OCI-LY7 (cell line): Measurements from ENCODE around the gene HIVEP3.

Experiments used
- EZH2phosphoT487 ChIP-seq: fragments of 200-600 bp; sonication (generic); IDR thresholded peaks from 2 replicates; pipeline ENCODE4 v1.6.1; 2018; ENCODE audit warnings: low read depth, borderline replicate concordance, mild to moderate bottlenecking, mixed run types, antibody characterized with exemption, low read length, moderate library complexity, mixed read lengths
- TF ChIP-seq, protein P1 (sequence below): fragments of 200-600 bp; sonication (generic); conservative IDR thresholded peaks from 2 replicates; pipeline ENCODE4 v1.5.1; 2014; ENCODE audit warnings: mild to moderate bottlenecking, antibody characterized with exemption, low read length, moderate library complexity, mixed read lengths

DNA sequence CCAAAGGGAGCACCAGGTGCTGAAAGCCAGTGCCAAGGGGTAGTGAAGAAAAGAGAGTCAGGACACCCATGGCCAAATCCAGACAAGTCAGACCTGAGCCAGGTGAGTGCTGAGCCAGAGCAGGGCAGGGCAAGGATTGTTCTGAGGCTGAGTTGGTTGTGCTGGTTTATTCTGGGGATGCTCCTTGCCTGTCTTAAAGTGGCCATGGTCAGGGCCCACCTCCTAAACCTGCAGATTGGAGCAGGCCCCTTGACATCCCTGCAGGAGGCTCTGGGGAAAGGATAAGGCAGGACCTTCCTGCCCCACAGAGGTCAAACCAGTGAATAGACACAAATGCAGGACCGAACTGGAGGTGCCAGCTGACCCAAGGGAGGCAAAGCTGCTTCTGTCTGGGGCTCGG, 138.4 kb downstream of the HIVEP3 start:
- TF ChIP-seq, protein P1, sequence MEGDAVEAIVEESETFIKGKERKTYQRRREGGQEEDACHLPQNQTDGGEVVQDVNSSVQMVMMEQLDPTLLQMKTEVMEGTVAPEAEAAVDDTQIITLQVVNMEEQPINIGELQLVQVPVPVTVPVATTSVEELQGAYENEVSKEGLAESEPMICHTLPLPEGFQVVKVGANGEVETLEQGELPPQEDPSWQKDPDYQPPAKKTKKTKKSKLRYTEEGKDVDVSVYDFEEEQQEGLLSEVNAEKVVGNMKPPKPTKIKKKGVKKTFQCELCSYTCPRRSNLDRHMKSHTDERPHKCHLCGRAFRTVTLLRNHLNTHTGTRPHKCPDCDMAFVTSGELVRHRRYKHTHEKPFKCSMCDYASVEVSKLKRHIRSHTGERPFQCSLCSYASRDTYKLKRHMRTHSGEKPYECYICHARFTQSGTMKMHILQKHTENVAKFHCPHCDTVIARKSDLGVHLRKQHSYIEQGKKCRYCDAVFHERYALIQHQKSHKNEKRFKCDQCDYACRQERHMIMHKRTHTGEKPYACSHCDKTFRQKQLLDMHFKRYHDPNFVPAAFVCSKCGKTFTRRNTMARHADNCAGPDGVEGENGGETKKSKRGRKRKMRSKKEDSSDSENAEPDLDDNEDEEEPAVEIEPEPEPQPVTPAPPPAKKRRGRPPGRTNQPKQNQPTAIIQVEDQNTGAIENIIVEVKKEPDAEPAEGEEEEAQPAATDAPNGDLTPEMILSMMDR, result no peak
- no peak for TF ChIP-seq EZH2phosphoT487
